NCI-H526 treated with DMSO at 0.1 percent for 48 hours (cell line): ENCODE results near the gene SF3B2.
"Not testable (repeated sequence)": the region's sequence is repeated elsewhere in the genome, so short reads cannot be mapped to it uniquely, and the experiment has no call there.

Source experiments
- DNase-seq: peaks from one replicate; lab custom pipeline; 2025; lab: John Stamatoyannopoulos, UW

SF3B2 gene

DNA sequence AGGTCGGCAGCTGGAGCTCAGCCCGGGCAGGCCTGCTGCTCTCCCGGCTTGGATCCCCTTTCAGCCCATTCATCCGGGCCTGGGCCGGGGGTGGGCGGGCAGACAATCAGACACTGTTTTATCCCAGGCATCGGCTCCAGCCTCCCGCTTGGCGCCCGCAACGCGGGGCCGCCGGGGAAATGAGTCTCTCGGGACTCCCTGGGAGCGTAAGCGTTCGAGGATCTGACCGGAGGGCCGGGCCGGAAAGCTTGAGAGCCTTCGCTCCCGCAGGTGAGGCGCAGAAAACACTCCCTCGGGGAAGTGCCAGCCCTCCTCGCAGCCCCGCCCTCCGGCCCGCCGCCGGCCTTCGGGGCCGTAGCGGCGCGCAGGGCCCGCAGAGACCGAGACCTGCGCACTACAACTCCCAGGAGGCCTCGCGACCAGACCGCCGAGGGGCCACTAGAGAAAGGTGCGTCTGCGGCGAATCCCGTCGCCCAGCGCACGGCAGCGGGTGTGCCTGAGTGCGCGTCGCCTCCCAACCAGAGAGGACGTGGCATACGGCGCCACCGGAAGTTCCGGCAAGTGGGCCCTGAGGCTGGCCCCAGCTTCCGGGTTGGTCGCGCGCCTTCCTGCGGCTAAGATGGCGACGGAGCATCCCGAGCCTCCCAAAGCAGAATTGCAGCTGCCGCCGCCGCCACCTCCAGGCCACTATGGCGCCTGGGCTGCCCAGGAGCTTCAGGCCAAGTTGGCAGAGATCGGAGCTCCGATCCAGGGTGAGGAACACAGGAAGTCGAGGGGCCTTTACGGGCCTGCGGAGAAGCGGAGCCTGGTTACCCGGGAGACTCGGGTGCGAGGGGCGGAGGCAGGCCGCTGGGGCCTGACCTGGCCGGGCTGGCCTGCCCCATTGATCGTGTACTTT lies at the start of gene SF3B2:
Gene SF3B2, plus strand, starts transcription at position 599 of the 898 bp plus-strand sequence. Its CDS starts 21 bp downstream, at position 620.
- peak; percentile 98 for DNase-seq

- DNase-seq, result no peak
Measured at GRCh38 chr11:66002648-66003225, 49.4 kb upstream of the SF3B2 start.

DNA sequence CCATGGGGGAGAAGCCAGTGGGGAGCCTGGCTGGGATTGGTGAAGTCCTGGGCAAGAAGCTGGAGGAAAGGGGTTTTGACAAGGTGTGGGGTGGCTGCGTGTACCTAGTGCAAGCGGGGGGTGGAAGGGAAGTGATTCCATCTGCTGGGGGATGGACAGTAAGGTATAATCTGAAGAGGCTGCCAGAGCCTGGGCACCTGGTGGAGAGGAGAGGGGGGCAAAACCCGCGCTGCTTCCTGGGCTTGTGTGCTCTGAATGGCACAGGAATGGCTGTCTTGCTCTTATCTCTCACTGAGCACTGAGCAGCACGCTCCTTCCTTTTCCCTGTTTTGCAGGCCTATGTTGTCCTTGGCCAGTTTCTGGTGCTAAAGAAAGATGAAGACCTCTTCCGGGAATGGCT lies 48.9 kb upstream of the SF3B2 start:
- DNase-seq, result no peak

- DNase-seq, result no peak
Measured at GRCh38 chr11:66004186-66004585, 48.0 kb upstream of the SF3B2 start.

- DNase-seq, result no peak
Measured at GRCh38 chr11:66006134-66006890, 45.9 kb upstream of the SF3B2 start.

DNA sequence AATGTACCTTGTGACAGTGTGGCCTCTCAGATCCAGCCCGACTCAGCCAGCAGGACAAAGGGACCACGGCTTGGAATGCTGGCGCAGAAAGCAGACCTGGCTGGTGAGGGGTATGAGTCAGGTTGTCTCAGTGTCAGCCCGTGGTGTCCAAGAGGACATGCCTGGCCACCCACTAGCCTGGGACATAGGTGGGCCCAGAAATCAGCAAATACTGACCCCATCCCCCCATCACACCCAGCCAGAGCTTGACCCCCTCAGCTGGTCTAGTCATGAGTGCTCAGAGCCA lies 45.3 kb upstream of the SF3B2 start:
- no peak for DNase-seq

- DNase-seq, result no peak
Measured at GRCh38 chr11:66007201-66007634, 44.9 kb upstream of the SF3B2 start.

- DNase-seq, result no peak
Measured at GRCh38 chr11:66008095-66008467, 44.1 kb upstream of the SF3B2 start.

DNA sequence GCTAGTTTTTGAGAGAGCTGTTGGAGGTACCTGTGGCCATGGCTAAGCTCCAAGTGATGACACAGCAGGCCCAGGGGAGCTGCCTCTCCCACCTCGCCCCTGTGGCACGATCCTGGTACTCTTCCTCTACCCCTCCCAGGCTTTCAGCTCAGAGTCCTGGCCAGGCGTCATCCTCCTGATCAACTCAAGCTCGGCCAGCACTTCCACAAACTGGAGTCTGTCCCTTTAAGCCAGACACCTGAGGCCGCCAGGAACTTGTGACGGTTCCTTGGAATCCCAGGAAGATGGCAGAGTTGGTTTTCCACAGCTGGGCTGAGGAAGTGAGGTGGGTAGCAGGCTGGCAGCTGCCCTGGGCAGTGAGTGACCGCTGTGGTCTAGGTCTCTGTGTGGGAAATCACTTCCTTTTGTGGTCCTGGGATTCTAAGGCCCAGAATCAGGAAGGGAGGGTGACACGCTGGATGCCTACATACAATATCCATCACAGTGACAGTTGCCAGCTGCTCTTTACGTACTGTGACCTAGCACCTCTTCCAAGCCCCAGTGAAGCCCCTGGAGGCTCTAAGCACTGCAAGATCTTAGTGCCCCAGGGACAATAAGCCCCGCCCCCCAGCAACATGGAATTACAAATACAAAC lies 43.6 kb upstream of the SF3B2 start:
- no peak for DNase-seq

GRCh38 chr11:66010036-66010435 lies 42.1 kb upstream of the SF3B2 start:
- not testable (repeated sequence) for DNase-seq

GRCh38 chr11:66011239-66011784 lies 40.9 kb upstream of the SF3B2 start:
- no peak for DNase-seq

- DNase-seq, result no peak
Measured at GRCh38 chr11:66011785-66012303, 40.3 kb upstream of the SF3B2 start, which contains the start of gene CST6. Gene CST6 (plus strand): TSS chr11:66012008. CDS start chr11:66012045, 37 bp downstream.

GRCh38 chr11:66012371-66012945 lies 39.7 kb upstream of the SF3B2 start:
- DNase-seq, result no peak

GRCh38 chr11:66012946-66013761 lies 39.0 kb upstream of the SF3B2 start:
- DNase-seq, result no peak

DNA sequence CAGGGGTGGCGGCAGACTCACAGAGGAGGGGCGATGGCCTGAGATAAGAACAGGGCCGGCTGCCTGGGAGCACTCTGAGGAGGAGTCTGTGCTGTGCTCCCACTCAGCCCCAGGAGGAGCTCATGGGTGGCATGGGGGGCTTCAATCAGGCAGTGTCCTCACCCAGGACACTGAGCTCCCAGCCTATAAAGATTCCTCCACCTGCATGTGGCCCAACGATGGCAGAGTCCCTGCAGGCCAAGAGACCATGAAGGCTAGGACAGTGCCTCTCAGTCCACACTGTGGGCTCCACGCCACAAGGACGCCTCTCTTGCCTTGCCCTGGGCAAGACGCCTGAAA lies 38.4 kb upstream of the SF3B2 start:
- DNase-seq, result no peak

GRCh38 chr11:66014804-66015453 lies 37.2 kb upstream of the SF3B2 start:
- DNase-seq, result no peak

- DNase-seq, result no peak
Measured at GRCh38 chr11:66015454-66015881, 36.7 kb upstream of the SF3B2 start.

- DNase-seq, result no peak
Measured at GRCh38 chr11:66015936-66016792, 36.0 kb upstream of the SF3B2 start.

DNA sequence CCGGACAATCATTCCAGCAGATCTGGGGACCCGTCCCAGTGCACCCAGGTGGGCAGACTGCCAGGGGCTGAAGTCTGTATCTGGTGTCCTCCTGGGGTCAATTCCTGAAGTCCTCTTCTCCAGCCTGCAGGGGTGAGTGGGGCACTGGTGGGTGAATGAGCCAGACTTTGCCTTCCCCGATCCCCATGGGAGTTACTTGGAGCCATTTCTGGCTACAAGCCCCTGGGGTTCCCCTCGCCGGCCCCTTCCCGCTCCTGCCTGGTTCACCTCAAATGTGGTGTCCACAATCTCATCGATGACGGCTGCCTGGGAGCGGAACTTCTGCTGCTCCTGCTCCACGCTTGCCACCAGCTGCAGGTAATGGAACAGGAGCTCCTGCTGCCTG lies 35.4 kb upstream of the SF3B2 start:
- no peak for DNase-seq
